BLaER1 treated with 17β-estradiol and CSF1 and Interleukin-3, amounts not matched to agents 10 nM and 100 nM (cell line): ENCODE measurements around the gene TWIST1.

Source experiments
- H3K27ac ChIP-seq, 11 experiments: shearing (Covaris generic); formaldehyde crosslinking; 2 replicates each; pipeline ENCODE4 v1.8.1; 2022
- H3K27me3 ChIP-seq, 11 experiments: shearing (Covaris generic); formaldehyde crosslinking; 2 replicates each; pipeline ENCODE4 v1.8.1; 2022
- H3K36me3 ChIP-seq, 11 experiments: shearing (Covaris generic); formaldehyde crosslinking; 2 replicates each; pipeline ENCODE4 v1.8.1; 2022
- H3K4me1 ChIP-seq, 10 experiments: shearing (Covaris generic); formaldehyde crosslinking; 2 replicates each; pipeline ENCODE4 v1.8.1; 2022
- H3K4me2 ChIP-seq, 11 experiments: shearing (Covaris generic); formaldehyde crosslinking; 2 replicates each; pipeline ENCODE4 v1.8.1; 2022
- H3K4me3 ChIP-seq, 10 experiments: shearing (Covaris generic); formaldehyde crosslinking; 2 replicates each; pipeline ENCODE4 v1.8.1; 2022
- H3K9ac ChIP-seq, 11 experiments: shearing (Covaris generic); formaldehyde crosslinking; 2 replicates each; pipeline ENCODE4 v1.8.1; 2022
- H3K9me3 ChIP-seq, 11 experiments: shearing (Covaris generic); formaldehyde crosslinking; replicated peaks in 1 of 11; 2 replicates each; pipeline ENCODE4 v1.8.1; 2022
- H4K20me1 ChIP-seq, 11 experiments: shearing (Covaris generic); formaldehyde crosslinking; 2 replicates each; pipeline ENCODE4 v1.8.1; 2022
- Cebpa-rat ChIP-seq, 11 experiments: shearing (Covaris generic); IDR thresholded peaks; 2 replicates each; pipeline ENCODE4 v1.8.1; 2022

The TWIST1 gene

DNA sequence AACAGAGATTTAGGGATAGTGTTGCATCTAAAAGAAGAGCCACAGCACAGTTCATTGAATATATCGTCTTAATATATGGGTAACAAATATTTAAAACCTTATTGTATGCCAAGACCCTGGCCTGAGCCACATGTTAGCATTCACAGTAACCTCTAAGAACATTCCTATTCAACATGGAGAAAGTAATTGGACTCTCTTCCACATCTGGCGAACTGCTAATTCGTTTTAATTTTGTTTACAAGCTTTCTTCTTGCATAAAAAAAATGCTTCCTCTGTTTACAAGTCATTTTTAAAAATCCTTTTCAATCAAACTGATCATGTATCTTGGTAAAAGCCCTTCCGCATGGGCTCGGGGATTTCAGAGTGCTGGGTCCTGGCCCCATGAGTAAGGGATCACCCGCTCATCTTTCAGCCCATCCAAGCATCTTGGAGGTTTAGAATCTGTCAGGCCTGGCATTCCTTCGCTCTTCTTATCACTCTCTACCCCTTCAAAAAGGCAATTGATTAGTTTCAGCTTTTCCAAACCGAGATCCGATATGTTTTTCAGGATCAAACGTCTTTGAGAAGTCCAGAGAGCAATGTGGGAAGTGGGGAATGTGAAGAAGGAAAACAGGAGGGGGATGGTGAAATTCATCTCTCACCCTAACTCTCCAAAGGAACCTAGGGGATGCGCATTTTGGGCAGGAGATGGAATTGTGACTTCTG lies 7.3 kb downstream of the TWIST1 start:
- Histone ChIP-seq H3K4me1 (peaks cover 0 to 24% (median 6%) of the 10 kb centered on the region in 10 experiments; a peak in 6 of 20 replicates), H3K27ac (no peak overlapping the region), H3K27me3 (peaks cover 100% of the 10 kb centered on the region in 11 experiments), H3K9ac (no peak overlapping the region), H3K4me3 (no peak overlapping the region), H3K36me3 (no peaks in the 10 kb centered on the region), H3K9me3 (peaks cover 0 to 31% (median 5%) of the 10 kb centered on the region in 11 experiments; a peak in 11 of 22 replicates), H3K4me2 (no peak overlapping the region), H4K20me1 (peaks cover 0 to 97% (median 56%) of the 10 kb centered on the region in 11 experiments; a peak in 16 of 22 replicates)
- no peak for TF ChIP-seq Cebpa-rat (IDR thresholded peaks at IDR 0.05)

- no peak overlapping the region for H3K4me3 ChIP-seq
- H3K27ac ChIP-seq = no peak overlapping the region
- H3K4me1 ChIP-seq = peaks cover 0 to 24% (median 6%) of the 10 kb centered on the region in 10 experiments; a peak in 6 of 20 replicates
- no peak for TF ChIP-seq Cebpa-rat (IDR thresholded peaks at IDR 0.05)
- H3K36me3 ChIP-seq = no peaks in the 10 kb centered on the region
- H3K4me2 ChIP-seq = no peak overlapping the region
- H4K20me1 ChIP-seq = peaks cover 0 to 88% (median 56%) of the 10 kb centered on the region in 11 experiments; a peak in 16 of 22 replicates
- no peak overlapping the region for H3K9ac ChIP-seq
- peaks cover 100% of the 10 kb centered on the region in 11 experiments for H3K27me3 ChIP-seq
- H3K9me3 ChIP-seq = peaks cover 0 to 31% (median 7%) of the 10 kb centered on the region in 11 experiments; a peak in 11 of 22 replicates
Observed at GRCh38 chr7:19109000-19109946, 8.2 kb downstream of the TWIST1 start.

GRCh38 chr7:19107356-19108146 lies 9.9 kb downstream of the TWIST1 start:
- H3K36me3 ChIP-seq = no peaks in the 10 kb centered on the region
- peaks cover 0 to 71% (median 50%) of the 10 kb centered on the region in 11 experiments; a peak in 16 of 22 replicates for H4K20me1 ChIP-seq
- peaks cover 0 to 22% (median 6%) of the 10 kb centered on the region in 10 experiments; a peak in 6 of 20 replicates for H3K4me1 ChIP-seq
- H3K9ac ChIP-seq = no peak overlapping the region
- peaks cover 87 to 100% (median 98%) of the 10 kb centered on the region in 11 experiments for H3K27me3 ChIP-seq
- H3K9me3 ChIP-seq = peaks cover 0 to 27% (median 7%) of the 10 kb centered on the region in 11 experiments; a peak in 11 of 22 replicates
- TF ChIP-seq Cebpa-rat (IDR thresholded peaks at IDR 0.05) = no peak
- no peak overlapping the region for H3K27ac ChIP-seq
- peak overlapping the region in 7 of 10 experiments; percentile 8 to 57 (median 29); a peak in 11 of 20 replicates for H3K4me3 ChIP-seq
- peak overlapping the region; percentile 11 to 81 (median 41); a peak in 18 of 22 replicates for H3K4me2 ChIP-seq

DNA sequence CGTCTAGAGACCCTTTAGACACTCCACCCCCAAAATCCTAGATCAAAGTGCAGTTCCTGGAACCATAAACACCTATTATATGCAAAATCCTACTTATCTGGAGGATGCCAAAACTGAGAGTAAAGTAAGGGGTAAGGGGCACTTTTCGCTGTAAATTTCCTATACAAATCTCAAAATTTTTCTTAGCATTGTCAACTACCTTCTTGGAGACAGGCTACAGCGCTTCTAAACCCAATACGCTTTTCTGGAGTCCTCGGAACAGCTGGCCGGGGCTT lies 10.4 kb downstream of the TWIST1 start:
- TF ChIP-seq Cebpa-rat (IDR thresholded peaks at IDR 0.05) = no peak
- no peak overlapping the region for H3K27ac ChIP-seq
- peaks cover 0 to 24% (median 5%) of the 10 kb centered on the region in 11 experiments; a peak in 7 of 22 replicates for H3K9me3 ChIP-seq
- peaks cover 81 to 99% (median 93%) of the 10 kb centered on the region in 11 experiments for H3K27me3 ChIP-seq
- peaks cover 0 to 19% (median 6%) of the 10 kb centered on the region in 10 experiments; a peak in 6 of 20 replicates for H3K4me1 ChIP-seq
- H3K4me2 ChIP-seq = peak overlapping the region; percentile 11 to 81 (median 41); a peak in 16 of 22 replicates
- H3K9ac ChIP-seq = no peak overlapping the region
- H3K36me3 ChIP-seq = no peaks in the 10 kb centered on the region
- H3K4me3 ChIP-seq = peak overlapping the region in 6 of 10 experiments; percentile 14 to 57 (median 29); a peak in 7 of 20 replicates
- H4K20me1 ChIP-seq = peaks cover 0 to 65% (median 46%) of the 10 kb centered on the region in 11 experiments; a peak in 16 of 22 replicates

DNA sequence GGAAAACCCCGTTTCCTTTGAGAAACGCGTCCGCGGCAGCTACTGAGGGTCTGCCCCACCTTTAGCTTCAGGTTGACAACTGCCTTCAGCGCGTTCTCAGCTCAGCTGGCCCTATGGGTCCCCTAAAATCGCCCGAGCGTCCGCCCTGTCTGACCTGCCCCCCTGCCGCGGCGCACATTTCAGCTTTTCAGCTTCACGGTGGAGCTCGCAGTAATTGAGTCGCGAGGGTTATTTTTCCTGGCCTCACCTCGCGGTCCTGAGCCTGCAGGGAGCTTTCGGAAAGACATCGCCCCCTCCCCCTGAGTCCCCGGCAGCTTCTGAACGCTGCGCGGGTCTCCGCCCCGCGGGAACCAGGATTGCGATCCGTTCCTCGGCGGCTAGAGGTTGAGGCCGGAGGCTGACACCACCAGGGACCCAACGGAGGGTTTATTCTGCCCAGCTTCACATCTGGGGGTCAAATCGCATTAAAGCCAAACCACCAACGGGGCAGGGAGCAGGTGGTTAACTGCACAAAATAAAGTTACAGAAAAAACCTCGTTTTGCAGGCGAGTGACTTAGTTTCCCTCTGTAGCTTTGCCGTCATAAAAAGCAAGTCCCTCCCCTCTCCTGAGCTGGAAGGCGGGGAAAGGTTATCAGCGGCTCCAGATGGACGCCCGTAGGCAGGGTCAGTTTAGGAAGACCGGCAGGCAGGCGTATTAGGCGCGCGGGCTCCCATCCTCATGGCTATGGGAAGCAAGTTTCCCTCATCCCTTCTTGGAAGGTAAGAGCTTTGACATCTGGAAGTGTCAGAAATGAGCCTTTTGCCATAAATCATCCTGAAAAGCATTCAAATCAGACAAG lies 11.0 kb downstream of the TWIST1 start:
- H3K27me3 ChIP-seq = peaks cover 76 to 99% (median 87%) of the 10 kb centered on the region in 11 experiments
- no peak overlapping the region for H3K27ac ChIP-seq
- TF ChIP-seq Cebpa-rat (IDR thresholded peaks at IDR 0.05) = no peak
- peaks cover 0 to 24% (median 5%) of the 10 kb centered on the region in 11 experiments; a peak in 6 of 22 replicates for H3K9me3 ChIP-seq
- peak overlapping the region in 3 of 10 experiments; percentile 5 to 35 (median 29); a peak in 2 of 20 replicates for H3K4me3 ChIP-seq
- H3K36me3 ChIP-seq = no peaks in the 10 kb centered on the region
- H3K4me2 ChIP-seq = peak overlapping the region in 4 of 11 experiments; percentile 55 to 81 (median 64); a peak in 6 of 22 replicates
- peaks cover 0 to 19% (median 6%) of the 10 kb centered on the region in 10 experiments; a peak in 6 of 20 replicates for H3K4me1 ChIP-seq
- peaks cover 0 to 60% (median 42%) of the 10 kb centered on the region in 11 experiments; a peak in 16 of 22 replicates for H4K20me1 ChIP-seq
- H3K9ac ChIP-seq = no peak overlapping the region

GRCh38 chr7:19105546-19105945 lies 11.9 kb downstream of the TWIST1 start:
- TF ChIP-seq Cebpa-rat (IDR thresholded peaks at IDR 0.05) = no peak
- H4K20me1 ChIP-seq = peaks cover 0 to 51% (median 32%) of the 10 kb centered on the region in 11 experiments; a peak in 16 of 22 replicates
- H3K9ac ChIP-seq = no peak overlapping the region
- no peak overlapping the region for H3K4me2 ChIP-seq
- no peaks in the 10 kb centered on the region for H3K36me3 ChIP-seq
- no peak overlapping the region for H3K4me3 ChIP-seq
- H3K27ac ChIP-seq = no peak overlapping the region
- H3K4me1 ChIP-seq = peaks cover 0 to 19% (median 6%) of the 10 kb centered on the region in 10 experiments; a peak in 6 of 20 replicates
- peaks cover 0 to 24% (median 5%) of the 10 kb centered on the region in 11 experiments; a peak in 6 of 22 replicates for H3K9me3 ChIP-seq
- peaks cover 66 to 91% (median 78%) of the 10 kb centered on the region in 11 experiments for H3K27me3 ChIP-seq

DNA sequence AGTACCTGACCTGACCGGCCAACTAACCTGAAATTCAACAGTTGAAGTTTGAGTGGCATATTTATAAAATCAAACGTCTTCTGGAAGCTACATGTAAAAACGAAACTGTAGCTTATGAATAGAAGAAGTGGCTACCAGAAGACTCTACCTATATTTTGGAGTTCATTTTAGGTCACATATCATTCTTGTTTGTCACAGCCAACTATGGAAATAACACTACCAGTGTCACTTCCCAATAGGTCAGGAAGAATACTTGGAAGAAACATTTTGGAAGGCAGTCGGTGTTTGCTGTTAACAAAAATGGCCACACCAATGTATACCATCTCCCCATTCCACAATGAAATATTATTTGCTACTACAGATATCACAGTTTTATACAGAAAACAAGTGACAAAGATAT lies 12.6 kb downstream of the TWIST1 start:
- Histone ChIP-seq H3K9me3 (peaks cover 0 to 24% (median 5%) of the 10 kb centered on the region in 11 experiments; a peak in 6 of 22 replicates), H3K4me1 (peaks cover 0 to 19% (median 6%) of the 10 kb centered on the region in 10 experiments; a peak in 6 of 20 replicates), H3K4me3 (no peak overlapping the region), H3K4me2 (no peak overlapping the region), H3K9ac (no peak overlapping the region), H4K20me1 (peaks cover 0 to 43% (median 28%) of the 10 kb centered on the region in 11 experiments; a peak in 15 of 22 replicates), H3K27ac (no peak overlapping the region), H3K27me3 (peaks cover 59 to 84% (median 71%) of the 10 kb centered on the region in 11 experiments), H3K36me3 (no peaks in the 10 kb centered on the region)
- TF ChIP-seq Cebpa-rat (IDR thresholded peaks at IDR 0.05) = no peak
